GM12878 (cell line): ENCODE measurements around the gene IQCF6. TPM values are rescaled to one million over a fixed set of nuclear protein-coding genes. Genes with fewer than 3 reads are reported as not detected.

Experiments used
- ATAC-seq: fragments of 200-7000 bp; cut with Tn5 transposase; 3 replicates; pipeline ENCODE4 v1.9.1; 2020; ENCODE audit warnings: mild to moderate bottlenecking, moderate library complexity
- BruUV-seq: library from RNA; stranded (reverse); fragments of 400-500 nt; replicated peaks from 2 replicates; lab custom pipeline; 2021; lab: Mats Ljungman, UMichigan
- CTCF ChIA-PET: fragments of 300-600 bp; sonication (Branson Sonifier 250); formaldehyde crosslinking; extraction: SDS; loops from one replicate; lab custom pipeline; 2021; ENCODE audit warnings: inconsistent platforms; lab: Yijun Ruan, JAX
- POLR2A ChIA-PET: fragments of 350-600 bp; formaldehyde crosslinking; extraction: SDS; loops from one replicate; lab custom pipeline; 2021; ENCODE audit warnings: inconsistent platforms; lab: Charles Lee
- RAD21 ChIA-PET: fragments of 300-600 bp; sonication (Branson Sonifier 250); formaldehyde crosslinking; loops from one replicate; lab custom pipeline; 2023; ENCODE audit warnings: antibody characterized with exemption; ENCODE audit not compliant: unreplicated experiment; lab: Charles Lee
- SMC1A ChIA-PET: fragments of 300-600 bp; sonication (Branson Sonifier 250); formaldehyde crosslinking; loops from one replicate; lab custom pipeline; 2023; ENCODE audit not compliant: unreplicated experiment, uncharacterized antibody; lab: Charles Lee
- DNase-seq: peaks from one replicate; pipeline ENCODE4 v3.0.0-alpha.2; 2011; ENCODE audit warnings: low read depth, low spot score
- FAIRE-seq: peaks from 3 replicates; lab custom pipeline; 2011; peaks lifted over from hg19 to GRCh38; lab: Jason Lieb, UNC
- H2AFZ ChIP-seq: 2 replicates; pipeline ENCODE4 v1.6.0; 2011; ENCODE audit warnings: low read depth, low read length, control low read depth; ENCODE audit not compliant: control insufficient read depth
- H3K27ac ChIP-seq: 2 replicates; pipeline ENCODE4 v1.5.1; 2011; ENCODE audit warnings: control low read depth; ENCODE audit not compliant: control insufficient read depth, insufficient read depth
- H3K27me3 ChIP-seq, 2 experiments: replicated peaks in 1 of 2; 2 replicates each; pipeline versions ENCODE4 v1.6.0 to v1.6.1; 2011; ENCODE audit warnings: low read length in 1 of 2; ENCODE audit not compliant: control insufficient read depth in 2 of 2, insufficient read depth in 2 of 2
- H3K36me3 ChIP-seq, 2 experiments: 2 replicates each; pipeline ENCODE4 v1.5.1; 2011; ENCODE audit warnings: low read length in 1 of 2; ENCODE audit not compliant: control insufficient read depth in 2 of 2, insufficient read depth in 2 of 2
- H3K4me1 ChIP-seq: 2 replicates; pipeline ENCODE4 v1.6.1; 2011; ENCODE audit warnings: mild to moderate bottlenecking, low read length, moderate library complexity, mixed read lengths; ENCODE audit not compliant: control insufficient read depth, insufficient read depth
- H3K4me2 ChIP-seq: 2 replicates; pipeline ENCODE4 v1.6.0; 2011; ENCODE audit warnings: control low read depth; ENCODE audit not compliant: control insufficient read depth, insufficient read depth
- H3K4me3 ChIP-seq: fragments of 200-600 bp; sonication (generic); 2 replicates; pipeline ENCODE4 v1.5.1; 2016
- H3K79me2 ChIP-seq: 2 replicates; pipeline ENCODE4 v1.6.0; 2011; ENCODE audit warnings: low read length; ENCODE audit not compliant: control insufficient read depth, insufficient read depth
- H3K9ac ChIP-seq: 2 replicates; pipeline ENCODE4 v1.8.0; 2011; ENCODE audit warnings: low read length, control low read depth, mixed read lengths; ENCODE audit not compliant: control insufficient read depth, insufficient read depth
- H3K9me3 ChIP-seq: replicated peaks from 3 replicates; pipeline ENCODE4 v1.5.1; 2011; ENCODE audit warnings: mild to moderate bottlenecking, low read length; ENCODE audit not compliant: control insufficient read depth, insufficient read depth
- H4K20me1 ChIP-seq: 2 replicates; pipeline ENCODE4 v1.6.0; 2011; ENCODE audit not compliant: control insufficient read depth, insufficient read depth
- CHD1 ChIP-seq: IDR thresholded peaks from 2 replicates; pipeline ENCODE4 v1.6.1; 2012; ENCODE audit warnings: low read depth, low read length, improper control_type of control experiment
- E4F1 ChIP-seq: fragments of 450-650 bp; IDR thresholded peaks from 2 replicates; pipeline ENCODE4 v1.6.1; 2018; ENCODE audit warnings: borderline replicate concordance, mild to moderate bottlenecking; ENCODE audit not compliant: partially characterized antibody
- EZH2 ChIP-seq: IDR thresholded peaks from 2 replicates; pipeline ENCODE4 v1.6.1; 2012; ENCODE audit warnings: low read depth, mild to moderate bottlenecking, control low read depth, inconsistent platforms, low read length, borderline replicate concordance; ENCODE audit not compliant: control insufficient read depth
- HCFC1 ChIP-seq: fragments of 150-350 bp; IDR thresholded peaks from 2 replicates; pipeline ENCODE4 v1.6.1; 2014; ENCODE audit warnings: low read length
- LARP7 ChIP-seq: fragments of 450-650 bp; IDR thresholded peaks from 2 replicates; pipeline ENCODE4 v1.6.1; 2017; ENCODE audit warnings: mild to moderate bottlenecking
- MYB ChIP-seq: fragments of 150-350 bp; IDR thresholded peaks from 2 replicates; pipeline ENCODE4 v1.6.1; 2014; ENCODE audit warnings: mild to moderate bottlenecking, low read depth, low read length, borderline replicate concordance
- NR2C2 ChIP-seq: IDR thresholded peaks from 2 replicates; pipeline ENCODE4 v1.6.1; 2011; ENCODE audit warnings: borderline replicate concordance, low read depth; ENCODE audit not compliant: control insufficient read depth, insufficient read length
- NRF1 ChIP-seq: conservative IDR thresholded peaks from 2 replicates; pipeline ENCODE4 v1.6.1; 2011; ENCODE audit warnings: mild to moderate bottlenecking, low read depth, low read length, improper control_type of control experiment
- PBX3 ChIP-seq: IDR thresholded peaks from 2 replicates; pipeline ENCODE4 v1.6.1; 2011; ENCODE audit warnings: mild to moderate bottlenecking, low read depth, low read length, moderate library complexity; ENCODE audit not compliant: insufficient replicate concordance
- RCOR1 ChIP-seq: conservative IDR thresholded peaks from 2 replicates; pipeline ENCODE4 v1.6.1; 2012; ENCODE audit warnings: low read depth, low read length, improper control_type of control experiment
- RELA ChIP-seq: fragments of 450-650 bp; IDR thresholded peaks from 2 replicates; pipeline ENCODE4 v1.8.0; 2014; ENCODE audit warnings: borderline replicate concordance; ENCODE audit not compliant: partially characterized antibody
- REST ChIP-seq: IDR thresholded peaks from 2 replicates; pipeline ENCODE4 v1.6.1; 2012; ENCODE audit warnings: mild to moderate bottlenecking, low read depth, low read length
- SKIL ChIP-seq: fragments of 450-650 bp; IDR thresholded peaks from 2 replicates; pipeline ENCODE4 v1.6.1; 2017; ENCODE audit warnings: mild to moderate bottlenecking, low read depth, inconsistent platforms; ENCODE audit not compliant: poor library complexity, severe bottlenecking
- SMAD1 ChIP-seq: fragments of 450-650 bp; IDR thresholded peaks from 2 replicates; pipeline ENCODE4 v1.6.1; 2018; ENCODE audit warnings: mild to moderate bottlenecking, low read depth; ENCODE audit not compliant: partially characterized antibody
- YY1 ChIP-seq: IDR thresholded peaks from 2 replicates; pipeline ENCODE4 v1.6.1; 2011; ENCODE audit warnings: low read depth, mild to moderate bottlenecking, low read length
- ZBED1 ChIP-seq: IDR thresholded peaks from 2 replicates; pipeline ENCODE4 v1.6.1; 2016; ENCODE audit warnings: borderline replicate concordance
- WGBS: methylation state at CpG from one replicate; pipeline ENCODE4 v1.1.6; 2016; ENCODE audit warnings: low lambda C conversion rate; ENCODE audit not compliant: insufficient replicate concordance, insufficient coverage; ENCODE audit errors: missing lambda C conversion rate; 5-methylcytosine and 5-hydroxymethylcytosine counted together
- in situ Hi-C: fragments of 300-500 bp; cut with MboI; formaldehyde crosslinking; loops from 9 replicates; pipeline ENCODE4 v1.14.3; 2018; ENCODE audit warnings: mixed read lengths
- intact Hi-C: fragments of 100-400 bp; cut with micrococcal nuclease; formaldehyde crosslinking; loops from one replicate; pipeline ENCODE4 v1.14.2; 2022; ENCODE audit not compliant: unreplicated experiment
- polyA plus RNA-seq, 11 experiments: library from polyadenylated mRNA; depleted of rRNA in 4 of 11; unstranded in 6 of 11; stranded (reverse) in 5 of 11; fragments of >200 nt; fragmentation: Nextera tagmentation in 4 of 11; fragmentation: Illumina TruSeq in 1 of 11; extraction: Ambion mirVana in 4 of 11; extraction: Trizol in 1 of 11; gene quantifications; 1 replicate in 1 of 11; 2 replicates in 10 of 11; pipeline versions ENCODE4 v1.2.1 to v1.2.3, GENCODE V29; 2011 to 2016; ENCODE audit warnings: inconsistent platforms in 2 of 11, missing spikeins in 2 of 11, low read depth in 1 of 11
- total RNA-seq, 4 experiments: library from RNA; depleted of rRNA in 3 of 4; stranded (reverse); fragments of >200 nt in 3 of 4; fragmentation: Illumina TruSeq in 1 of 4; extraction: Trizol in 1 of 4; gene quantifications; 2 replicates each; pipeline versions ENCODE4 v1.2.1 to v1.2.3, GENCODE V29; 2013 to 2021

IQCF6 gene
- total and polyA plus RNA-seq, 10 of the 15 experiments (the other 5 are each of a cell fraction or from before 2014, with no cell fraction given): not detected

- RAD21 ChIA-PET: no interaction called here
- no peak overlapping the region for H3K9ac ChIP-seq
- WGBS: 51% methylated on average over 7 of the region's 7 CpGs
- no peaks in the 10 kb centered on the region for H3K79me2 ChIP-seq
- no peak for DNase-seq
- H3K27me3 ChIP-seq: no peaks in the 10 kb centered on the region
- H3K36me3 ChIP-seq: no peaks in the 10 kb centered on the region
- H3K4me2 ChIP-seq: no peak overlapping the region
- CTCF ChIA-PET: no interaction called here
- no peak overlapping the region for H3K27ac ChIP-seq
- no peak for ATAC-seq
- POLR2A ChIA-PET: no interaction called here
- intact Hi-C loops: no loop called here
- H3K4me3 ChIP-seq: no peak overlapping the region
- no peak overlapping the region for H2AFZ ChIP-seq
- BruUV-seq: no TSS peak
- SMC1A ChIA-PET: no interaction called here
- no peaks in the 10 kb centered on the region for H4K20me1 ChIP-seq
- H3K9me3 ChIP-seq: no peaks in the 10 kb centered on the region
- FAIRE-seq: no peak
- in situ Hi-C loops: no loop called here
- H3K4me1 ChIP-seq: no peaks in the 10 kb centered on the region
- TF ChIP-seq REST: no peak
- TF ChIP-seq SMAD1: no peak
- TF ChIP-seq LARP7: no peak
- TF ChIP-seq NR2C2: no peak
- TF ChIP-seq NRF1: no peak
- no peak for TF ChIP-seq SKIL
- TF ChIP-seq E4F1: no peak
- TF ChIP-seq RCOR1: no peak
- TF ChIP-seq EZH2: no peak
- no peak for TF ChIP-seq MYB
- no peak for TF ChIP-seq PBX3
- TF ChIP-seq YY1: no peak
- no peak for TF ChIP-seq ZBED1
- TF ChIP-seq HCFC1: no peak
- TF ChIP-seq RELA: no peak
- no peak for TF ChIP-seq CHD1
Measured at GRCh38 chr3:51792206-51792605, 13.2 kb upstream of the IQCF6 start.
